Measurements from ENCODE around the gene INSC.
"Not testable (repeated sequence)": the region's sequence is repeated elsewhere in the genome, so short reads cannot be mapped to it uniquely, and the experiment has no call there.

The INSC gene

GRCh38 chr11:15114501-15115475 lies at the start of gene INSC:
TSS of gene INSC (plus strand) at chr11:15114923. CDS start at chr11:15149175, 34,252 bp downstream.
- Histone ChIP-seq H3K27ac (ENCODE audit: low read length) (no peak within 1 kb of the TSS), H3K27me3 (ENCODE audit: insufficient read depth, low read length) (peaks cover 39% of the 10 kb centered on the region), H3K9ac (ENCODE audit: low read depth, low read length) (peak within 1 kb of the TSS; percentile 33; the same call in 1 of the 2 replicates), H3K36me3 (ENCODE audit: insufficient read depth, low read depth, low read length) (no peaks in the 10 kb centered on the region), H3K4me3 (ENCODE audit: low read length) (peak within 1 kb of the TSS; percentile 64), H3K9me3 (ENCODE audit: insufficient read depth, low read depth, low read length) (no peaks in the 10 kb centered on the region), H3K4me1 (ENCODE audit: insufficient read depth, low read length) (no peaks in the 10 kb centered on the region)

DNA sequence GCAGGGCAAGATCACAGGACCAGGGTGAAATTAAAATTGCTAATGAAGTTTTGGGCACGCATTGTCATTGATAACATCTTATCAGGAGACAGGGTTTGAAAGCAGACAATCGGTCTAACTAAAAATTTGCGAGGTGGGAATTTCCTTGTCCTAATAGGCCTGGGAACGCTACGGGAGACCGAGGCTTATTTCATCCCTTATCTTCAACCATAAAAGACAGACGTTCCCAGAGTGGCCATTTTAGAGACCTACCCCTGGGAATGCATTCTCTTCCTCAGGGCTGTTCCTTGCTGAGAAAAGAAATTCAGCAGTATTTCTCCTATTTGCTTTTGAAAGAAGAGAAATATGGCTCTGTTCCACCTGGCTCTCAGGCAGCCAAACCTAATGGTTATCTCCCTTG lies 45.0 kb upstream of the INSC start:
- not testable (repeated sequence) for H3K9me3 ChIP-seq (ENCODE audit: insufficient read depth, low read depth, low read length); H3K27ac ChIP-seq (ENCODE audit: low read length)

GRCh38 chr11:15071556-15072255 lies 43.0 kb upstream of the INSC start:
- Histone ChIP-seq H3K4me1 (ENCODE audit: insufficient read depth, low read length) (peaks cover 5% of the 10 kb centered on the region; the same call in 1 of the 2 replicates), H3K27ac (ENCODE audit: low read length) (no peak overlapping the region), H3K9me3 (ENCODE audit: insufficient read depth, low read depth, low read length) (no peaks in the 10 kb centered on the region; the same call in 1 of the 2 replicates), H3K9ac (ENCODE audit: low read depth, low read length) (no peak overlapping the region), H3K36me3 (ENCODE audit: insufficient read depth, low read depth, low read length) (no peaks in the 10 kb centered on the region), H3K4me3 (ENCODE audit: low read length) (no peak overlapping the region), H3K27me3 (ENCODE audit: insufficient read depth, low read length) (peaks cover 36% of the 10 kb centered on the region)

More for the DNA sequence above, 45.0 kb upstream of the INSC start:
- H3K27me3 ChIP-seq (ENCODE audit: insufficient read depth, low read length) = peaks cover 36% of the 10 kb centered on the region
- not testable (repeated sequence) for H3K4me1 ChIP-seq (ENCODE audit: insufficient read depth, low read length); H3K36me3 ChIP-seq (ENCODE audit: insufficient read depth, low read depth, low read length); H3K9ac ChIP-seq (ENCODE audit: low read depth, low read length); H3K4me3 ChIP-seq (ENCODE audit: low read length)

- Histone ChIP-seq H3K27me3 (ENCODE audit: insufficient read depth, low read length) (peaks cover 36% of the 10 kb centered on the region), H3K4me1 (ENCODE audit: insufficient read depth, low read length) (peaks cover 5% of the 10 kb centered on the region; the same call in 1 of the 2 replicates), H3K9ac (ENCODE audit: low read depth, low read length) (no peak overlapping the region), H3K27ac (ENCODE audit: low read length) (no peak overlapping the region), H3K9me3 (ENCODE audit: insufficient read depth, low read depth, low read length) (no peaks in the 10 kb centered on the region; the same call in 1 of the 2 replicates), H3K36me3 (ENCODE audit: insufficient read depth, low read depth, low read length) (no peaks in the 10 kb centered on the region), H3K4me3 (ENCODE audit: low read length) (peak overlapping the region; percentile 81; the same call in 1 of the 2 replicates)
Measured at GRCh38 chr11:15072551-15073143, 42.1 kb upstream of the INSC start.

GRCh38 chr11:15073361-15074205 lies 41.1 kb upstream of the INSC start, which contains the start of gene CALCB:
TSS of gene CALCB (plus strand) at chr11:15073593. CDS start at chr11:15074719, 1,126 bp downstream.
- Histone ChIP-seq H3K9ac (ENCODE audit: low read depth, low read length) (peak within 1 kb of the TSS; percentile 16; the same call in 1 of the 2 replicates), H3K4me1 (ENCODE audit: insufficient read depth, low read length) (peaks cover 5% of the 10 kb centered on the region; the same call in 1 of the 2 replicates), H3K36me3 (ENCODE audit: insufficient read depth, low read depth, low read length) (no peaks in the 10 kb centered on the region), H3K9me3 (ENCODE audit: insufficient read depth, low read depth, low read length) (no peaks in the 10 kb centered on the region; the same call in 1 of the 2 replicates), H3K4me3 (ENCODE audit: low read length) (peak within 1 kb of the TSS; percentile 81), H3K27me3 (ENCODE audit: insufficient read depth, low read length) (peaks cover 36% of the 10 kb centered on the region), H3K27ac (ENCODE audit: low read length) (no peak within 1 kb of the TSS)

DNA sequence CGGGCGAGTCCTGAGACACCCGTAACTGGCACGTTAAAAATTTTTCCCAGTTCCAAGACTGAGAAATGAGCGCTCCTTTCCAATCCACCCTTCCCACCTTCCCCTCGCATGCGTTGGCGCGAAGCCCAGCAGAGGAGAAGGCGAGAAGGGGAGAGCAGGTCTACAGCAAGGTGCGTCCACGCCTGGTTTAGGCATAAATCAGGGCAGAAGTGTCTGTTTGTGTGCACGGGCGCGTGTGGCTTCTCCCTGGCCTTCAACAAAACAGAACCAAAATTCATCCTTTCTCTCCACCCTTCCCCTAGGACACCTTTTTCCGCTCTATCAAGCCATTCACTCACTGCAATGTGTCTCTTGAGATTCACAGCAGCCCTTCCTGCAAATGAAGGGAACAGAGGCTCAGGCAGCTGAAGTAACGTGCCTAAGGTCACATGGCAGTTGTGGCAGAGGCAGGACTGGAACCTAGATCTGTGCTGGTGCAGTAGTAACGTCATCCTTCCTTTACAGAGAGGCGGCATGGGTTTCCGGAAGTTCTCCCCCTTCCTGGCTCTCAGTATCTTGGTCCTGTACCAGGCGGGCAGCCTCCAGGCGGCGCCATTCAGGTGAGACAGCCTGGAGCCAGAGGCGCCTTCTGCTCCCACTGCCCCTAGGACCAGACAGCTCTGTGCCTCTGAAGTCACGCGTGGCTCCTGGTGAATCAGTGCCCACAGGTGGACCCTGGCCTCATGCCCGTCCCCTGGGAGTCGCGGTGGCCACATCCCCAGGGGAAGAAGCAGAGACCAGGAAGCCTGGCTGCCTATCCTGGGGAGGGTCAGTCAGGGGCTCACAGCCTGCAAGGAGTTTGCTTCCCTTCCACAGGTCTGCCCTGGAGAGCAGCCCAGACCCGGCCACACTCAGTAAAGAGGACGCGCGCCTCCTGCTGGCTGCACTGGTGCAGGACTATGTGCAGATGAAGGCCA lies 40.2 kb upstream of the INSC start:
- peaks cover 5% of the 10 kb centered on the region; the same call in 1 of the 2 replicates for H3K4me1 ChIP-seq (ENCODE audit: insufficient read depth, low read length)
- H3K4me3 ChIP-seq (ENCODE audit: low read length) = peak overlapping the region; percentile 81
- H3K36me3 ChIP-seq (ENCODE audit: insufficient read depth, low read depth, low read length) = no peaks in the 10 kb centered on the region
- peak overlapping the region; percentile 16; the same call in 1 of the 2 replicates for H3K9ac ChIP-seq (ENCODE audit: low read depth, low read length)
- H3K27ac ChIP-seq (ENCODE audit: low read length) = no peak overlapping the region
- H3K27me3 ChIP-seq (ENCODE audit: insufficient read depth, low read length) = peaks cover 36% of the 10 kb centered on the region
- no peaks in the 10 kb centered on the region; the same call in 1 of the 2 replicates for H3K9me3 ChIP-seq (ENCODE audit: insufficient read depth, low read depth, low read length)

- H3K4me1 ChIP-seq (ENCODE audit: insufficient read depth, low read length) = peaks cover 5% of the 10 kb centered on the region; the same call in 1 of the 2 replicates
- H3K36me3 ChIP-seq (ENCODE audit: insufficient read depth, low read depth, low read length) = no peaks in the 10 kb centered on the region
- no peaks in the 10 kb centered on the region; the same call in 1 of the 2 replicates for H3K9me3 ChIP-seq (ENCODE audit: insufficient read depth, low read depth, low read length)
- no peak overlapping the region for H3K27ac ChIP-seq (ENCODE audit: low read length)
- H3K9ac ChIP-seq (ENCODE audit: low read depth, low read length) = no peak overlapping the region
- H3K27me3 ChIP-seq (ENCODE audit: insufficient read depth, low read length) = peaks cover 36% of the 10 kb centered on the region
- H3K4me3 ChIP-seq (ENCODE audit: low read length) = no peak overlapping the region
Measured at GRCh38 chr11:15075162-15075526, 39.6 kb upstream of the INSC start.

DNA sequence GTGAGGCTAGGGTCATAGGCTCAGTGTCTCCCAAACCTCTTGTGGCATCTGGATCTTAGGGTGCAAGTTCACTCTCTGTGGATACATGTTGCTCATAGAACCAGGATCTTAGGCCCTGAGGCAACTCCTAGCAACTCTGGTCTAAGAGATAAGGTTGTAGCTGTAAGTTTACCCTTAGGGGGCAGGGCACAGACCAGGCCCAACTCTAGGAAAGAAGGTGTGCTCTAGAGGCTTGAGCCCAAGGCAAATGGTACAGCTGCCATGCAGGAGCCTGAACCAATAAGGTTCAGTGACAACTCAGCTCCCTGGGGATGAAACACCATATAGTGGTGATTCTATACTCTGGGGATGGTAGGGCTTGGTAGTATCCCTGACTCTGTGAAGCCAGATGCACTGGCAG lies 23.5 kb upstream of the INSC start:
- Histone ChIP-seq H3K9ac (ENCODE audit: low read depth, low read length) (no peak overlapping the region), H3K9me3 (ENCODE audit: insufficient read depth, low read depth, low read length) (no peaks in the 10 kb centered on the region), H3K27ac (ENCODE audit: low read length) (no peak overlapping the region), H3K4me3 (ENCODE audit: low read length) (no peak overlapping the region), H3K27me3 (ENCODE audit: insufficient read depth, low read length) (no peaks in the 10 kb centered on the region), H3K36me3 (ENCODE audit: insufficient read depth, low read depth, low read length) (no peaks in the 10 kb centered on the region), H3K4me1 (ENCODE audit: insufficient read depth, low read length) (no peaks in the 10 kb centered on the region)

DNA sequence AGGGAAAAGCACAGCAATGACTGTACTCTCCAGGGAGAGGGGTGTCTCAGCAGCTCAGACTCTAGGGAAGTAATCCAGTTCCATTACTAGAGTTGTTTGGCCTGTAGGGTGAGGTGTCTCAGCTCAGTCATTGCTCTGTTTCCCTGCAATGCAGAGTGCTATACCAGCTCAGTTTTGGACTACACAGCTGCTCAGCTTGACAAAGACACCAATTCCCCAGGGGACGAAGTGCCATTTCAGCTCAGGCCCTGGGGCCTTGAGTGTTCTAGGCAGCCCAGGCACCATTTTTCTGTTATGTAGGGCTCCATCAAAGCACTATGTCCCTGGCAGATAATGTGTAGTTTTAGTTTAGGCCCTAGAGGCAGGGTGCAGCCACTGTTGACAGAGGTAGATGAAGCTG lies 23.1 kb upstream of the INSC start:
- Histone ChIP-seq H3K9me3 (ENCODE audit: insufficient read depth, low read depth, low read length) (no peaks in the 10 kb centered on the region), H3K4me1 (ENCODE audit: insufficient read depth, low read length) (no peaks in the 10 kb centered on the region), H3K36me3 (ENCODE audit: insufficient read depth, low read depth, low read length) (no peaks in the 10 kb centered on the region), H3K27ac (ENCODE audit: low read length) (no peak overlapping the region), H3K4me3 (ENCODE audit: low read length) (no peak overlapping the region), H3K9ac (ENCODE audit: low read depth, low read length) (no peak overlapping the region), H3K27me3 (ENCODE audit: insufficient read depth, low read length) (no peaks in the 10 kb centered on the region)

GRCh38 chr11:15093432-15093831 lies 21.3 kb upstream of the INSC start:
- Histone ChIP-seq H3K9me3 (ENCODE audit: insufficient read depth, low read depth, low read length) (no peaks in the 10 kb centered on the region), H3K36me3 (ENCODE audit: insufficient read depth, low read depth, low read length) (no peaks in the 10 kb centered on the region), H3K27ac (ENCODE audit: low read length) (no peak overlapping the region), H3K4me3 (ENCODE audit: low read length) (no peak overlapping the region), H3K4me1 (ENCODE audit: insufficient read depth, low read length) (no peaks in the 10 kb centered on the region), H3K9ac (ENCODE audit: low read depth, low read length) (no peak overlapping the region), H3K27me3 (ENCODE audit: insufficient read depth, low read length) (no peaks in the 10 kb centered on the region)
